SK-N-SH (cell line): Measurements from ENCODE around the gene METTL17.

Source experiments
- CTCF ChIP-seq: fragments of 200-600 bp; sonication (generic); IDR thresholded peaks from 2 replicates; pipeline ENCODE4 v1.6.1; 2017; ENCODE audit warnings: antibody characterized with exemption, mild to moderate bottlenecking, moderate library complexity
- EP300 ChIP-seq, 2 experiments: IDR thresholded peaks; 2 replicates each; pipeline versions ENCODE4 v1.4.0 to v1.6.1; 2012; ENCODE audit warnings: borderline replicate concordance in 1 of 2, low read depth in 1 of 2, low read length in 1 of 2
- EZH2phosphoT487 ChIP-seq: fragments of 200-600 bp; sonication (generic); IDR thresholded peaks from 2 replicates; pipeline ENCODE4 v1.6.1; 2017; ENCODE audit warnings: low read depth, mixed run types, mild to moderate bottlenecking, antibody characterized with exemption, moderate library complexity, borderline replicate concordance
- FOSL2 ChIP-seq: IDR thresholded peaks from 2 replicates; pipeline ENCODE4 v1.4.0; 2012; ENCODE audit warnings: low read depth, mild to moderate bottlenecking, moderate library complexity, borderline replicate concordance
- FOXJ3 ChIP-seq: sonication (generic); formaldehyde crosslinking; IDR thresholded peaks from 2 replicates; pipeline ENCODE4 v1.5.1; 2020; ENCODE audit warnings: mild to moderate bottlenecking, missing genetic modification reagents
- MAX ChIP-seq: IDR thresholded peaks from 2 replicates; pipeline ENCODE4 v1.4.0; 2012; ENCODE audit warnings: low read depth
- NRF1 ChIP-seq: IDR thresholded peaks from 2 replicates; pipeline ENCODE4 v1.6.1; 2012; ENCODE audit warnings: low read depth, mild to moderate bottlenecking, low read length
- REST ChIP-seq: IDR thresholded peaks from 2 replicates; pipeline ENCODE4 v1.6.1; 2012; ENCODE audit warnings: mild to moderate bottlenecking, low read depth, low read length, moderate library complexity
- RFX5 ChIP-seq: IDR thresholded peaks from 2 replicates; pipeline ENCODE4 v1.6.1; 2012; ENCODE audit warnings: mild to moderate bottlenecking, improper control_type of control experiment, low read length
- TAF1 ChIP-seq: IDR thresholded peaks from 2 replicates; pipeline ENCODE4 v1.6.1; 2012; ENCODE audit warnings: low read depth, mild to moderate bottlenecking, low read length, moderate library complexity, borderline replicate concordance

DNA sequence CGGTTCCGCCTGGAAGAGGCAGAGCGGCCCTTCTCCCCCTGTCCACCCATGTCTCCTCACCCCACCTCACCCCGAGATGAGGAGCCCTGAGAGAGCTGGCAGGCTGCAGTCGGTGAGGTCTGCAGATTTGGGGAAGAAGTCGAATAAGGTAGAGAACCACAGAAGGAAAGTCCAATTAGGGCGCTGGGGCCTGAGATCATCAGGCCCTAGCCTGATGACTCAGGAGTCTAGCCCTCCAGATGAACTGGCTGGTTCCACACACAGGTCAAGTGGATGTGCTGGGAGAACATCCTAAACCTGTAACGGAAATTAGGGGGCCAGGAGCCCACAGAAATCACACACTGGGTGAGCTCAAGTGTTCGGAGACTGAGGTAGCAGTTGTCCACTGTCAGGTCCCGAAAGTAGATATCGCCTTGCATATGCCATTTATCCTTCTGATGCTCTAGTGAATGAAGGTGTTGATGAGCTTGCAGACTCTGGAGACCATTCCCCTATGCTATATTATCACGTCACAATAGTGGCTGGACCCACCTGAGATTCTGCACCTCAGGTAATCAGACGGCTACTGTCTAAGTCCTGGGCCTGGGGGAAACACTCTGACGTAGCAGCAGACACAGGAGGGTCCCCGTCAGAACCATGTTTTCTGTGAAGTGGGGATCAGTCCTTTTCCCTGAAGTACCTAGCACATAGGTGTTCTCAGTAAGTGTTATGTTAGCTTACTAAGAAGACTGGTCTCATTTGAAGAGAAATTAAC is 886 bp upstream of the METTL17 start:
- no peak for TF ChIP-seq EP300 (IDR thresholded peaks at IDR 0.05; ENCODE audit: borderline replicate concordance in 1 of 2, low read depth in 1 of 2, low read length in 1 of 2)
- TF ChIP-seq RFX5 = no peak
- no peak for TF ChIP-seq CTCF
- TF ChIP-seq TAF1 = no peak
- no peak for TF ChIP-seq MAX
- TF ChIP-seq EZH2phosphoT487 = no peak
- TF ChIP-seq FOSL2 = no peak
- no peak for TF ChIP-seq FOXJ3 (CRISPR knock-in tag)
- no peak for TF ChIP-seq REST
- no peak for TF ChIP-seq NRF1
